ENCODE measurements around the gene TCHP.

Gene TCHP

DNA sequence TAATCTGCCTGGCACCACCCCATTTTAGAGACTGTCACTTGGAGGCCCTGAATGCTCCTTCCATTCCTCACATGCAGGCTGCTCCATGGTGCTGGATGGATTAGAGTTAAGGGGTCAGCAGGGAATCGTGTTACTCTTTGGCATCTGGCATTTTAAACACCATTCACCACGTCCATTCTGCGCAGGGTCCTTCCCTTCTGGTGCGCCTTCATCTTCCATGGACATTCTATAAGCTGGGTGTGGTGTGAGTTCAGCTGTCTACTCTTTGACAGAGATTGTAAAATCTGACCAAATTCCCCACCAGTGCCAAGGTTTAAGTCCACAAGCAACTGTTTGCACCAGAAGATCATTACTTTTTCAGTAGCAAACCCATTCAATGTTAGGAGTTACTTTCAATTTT, 48.3 kb downstream of the TCHP start:
- Histone ChIP-seq H2BK15ac (ENCODE audit: low read length) (no peak overlapping the region), H3K27me3 (ENCODE audit: control insufficient read depth in 3 of 3, insufficient read depth in 3 of 3, low read depth in 1 of 3, low read length in 3 of 3) (no peaks in the 10 kb centered on the region), H3K4ac (ENCODE audit: low read length) (no peak overlapping the region), H2BK5ac (ENCODE audit: low read length) (no peak overlapping the region), H3K27ac (replicated peaks; ENCODE audit: low read length) (no peak overlapping the region), H3K9ac (ENCODE audit: low read depth, low read length, poor library complexity) (no peak overlapping the region), H2AK5ac (ENCODE audit: low read depth, low read length) (no peak overlapping the region), H4K8ac (ENCODE audit: low read depth, low read length) (no peak overlapping the region), H3K4me2 (ENCODE audit: insufficient read depth, low read length, poor library complexity, severe bottlenecking) (no peak overlapping the region), H4K91ac (ENCODE audit: low read depth, low read length, poor library complexity) (no peak overlapping the region), H3K4me3 (ENCODE audit: low read length in 2 of 2) (no peak overlapping the region), H2AFZ (ENCODE audit: low read length) (no peak overlapping the region), H3K79me1 (ENCODE audit: low read depth, low read length) (no peaks in the 10 kb centered on the region), H3K9me3 (replicated peaks in 1 of 2; ENCODE audit: control insufficient read depth in 2 of 2, insufficient read depth in 1 of 2, low read depth in 1 of 2, low read length in 2 of 2) (no peaks in the 10 kb centered on the region), H3K36me3 (replicated peaks in 1 of 2; ENCODE audit: control insufficient read depth in 2 of 2, insufficient read depth in 2 of 2, low read length in 2 of 2) (peaks cover 11 to 57% of the 10 kb centered on the region in 2 donors), H3K23ac (ENCODE audit: low read depth, low read length, poor library complexity) (no peak overlapping the region), H3K14ac (ENCODE audit: low read length) (no peak overlapping the region), H3K4me1 (ENCODE audit: control insufficient read depth in 2 of 2, insufficient read depth in 1 of 2, low read depth in 1 of 2, low read length in 2 of 2) (peaks cover 23 to 62% of the 10 kb centered on the region in 2 donors), H3K18ac (ENCODE audit: low read length) (no peak overlapping the region), H2BK120ac (ENCODE audit: low read depth, low read length) (no peak overlapping the region), H2BK12ac (ENCODE audit: low read length) (no peak overlapping the region)
- no CpG with 5 or more reads among the region's 4 CpGs for WGBS, 2 donors (ENCODE audit: extremely low coverage in 2 of 2, insufficient read length in 2 of 2, insufficient replicate concordance in 1 of 2)
- no peak for DNase-seq (ENCODE audit: low spot score)

- Histone ChIP-seq H3K18ac (ENCODE audit: low read length) (no peak overlapping the region), H2BK5ac (ENCODE audit: low read length) (no peak overlapping the region), H3K79me1 (ENCODE audit: low read depth, low read length) (no peaks in the 10 kb centered on the region), H3K23ac (ENCODE audit: low read depth, low read length, poor library complexity) (no peak overlapping the region), H3K27ac (replicated peaks; ENCODE audit: low read length) (no peak overlapping the region), H3K4me2 (ENCODE audit: insufficient read depth, low read length, poor library complexity, severe bottlenecking) (no peak overlapping the region), H3K14ac (ENCODE audit: low read length) (no peak overlapping the region), H2AK5ac (ENCODE audit: low read depth, low read length) (no peak overlapping the region), H3K4me3 (ENCODE audit: low read length in 2 of 2) (no peak overlapping the region), H4K8ac (ENCODE audit: low read depth, low read length) (no peak overlapping the region), H2BK120ac (ENCODE audit: low read depth, low read length) (no peak overlapping the region), H2BK12ac (ENCODE audit: low read length) (no peak overlapping the region), H3K4ac (ENCODE audit: low read length) (no peak overlapping the region), H3K36me3 (replicated peaks in 1 of 2; ENCODE audit: control insufficient read depth in 2 of 2, insufficient read depth in 2 of 2, low read length in 2 of 2) (peaks cover 11 to 62% of the 10 kb centered on the region in 2 donors), H3K4me1 (ENCODE audit: control insufficient read depth in 2 of 2, insufficient read depth in 1 of 2, low read depth in 1 of 2, low read length in 2 of 2) (peaks cover 23 to 62% of the 10 kb centered on the region in 2 donors), H2AFZ (ENCODE audit: low read length) (no peak overlapping the region), H3K9ac (ENCODE audit: low read depth, low read length, poor library complexity) (no peak overlapping the region), H4K91ac (ENCODE audit: low read depth, low read length, poor library complexity) (no peak overlapping the region), H2BK15ac (ENCODE audit: low read length) (no peak overlapping the region), H3K27me3 (ENCODE audit: control insufficient read depth in 3 of 3, insufficient read depth in 3 of 3, low read depth in 1 of 3, low read length in 3 of 3) (no peaks in the 10 kb centered on the region), H3K9me3 (replicated peaks in 1 of 2; ENCODE audit: control insufficient read depth in 2 of 2, insufficient read depth in 1 of 2, low read depth in 1 of 2, low read length in 2 of 2) (no peaks in the 10 kb centered on the region)
- WGBS, 2 donors (ENCODE audit: extremely low coverage in 2 of 2, insufficient read length in 2 of 2, insufficient replicate concordance in 1 of 2) = no CpG with 5 or more reads among the region's 1 CpG
- DNase-seq (ENCODE audit: low spot score) = no peak
These were observed 49.0 kb downstream of the TCHP start for GRCh38 chr12:109949089-109949488.

- H3K4ac ChIP-seq (ENCODE audit: low read length) = no peak overlapping the region
- H3K27me3 ChIP-seq (ENCODE audit: control insufficient read depth in 3 of 3, insufficient read depth in 3 of 3, low read depth in 1 of 3, low read length in 3 of 3) = no peaks in the 10 kb centered on the region
- no peak overlapping the region for H4K8ac ChIP-seq (ENCODE audit: low read depth, low read length)
- H2BK5ac ChIP-seq (ENCODE audit: low read length) = no peak overlapping the region
- no peak overlapping the region for H4K91ac ChIP-seq (ENCODE audit: low read depth, low read length, poor library complexity)
- DNase-seq (ENCODE audit: low spot score) = no peak
- no peak overlapping the region for H3K27ac ChIP-seq (replicated peaks; ENCODE audit: low read length)
- H3K36me3 ChIP-seq (replicated peaks in 1 of 2; ENCODE audit: control insufficient read depth in 2 of 2, insufficient read depth in 2 of 2, low read length in 2 of 2) = peaks cover 11 to 62% of the 10 kb centered on the region in 2 donors
- peaks cover 18 to 51% of the 10 kb centered on the region in 2 donors for H3K4me1 ChIP-seq (ENCODE audit: control insufficient read depth in 2 of 2, insufficient read depth in 1 of 2, low read depth in 1 of 2, low read length in 2 of 2)
- H3K23ac ChIP-seq (ENCODE audit: low read depth, low read length, poor library complexity) = no peak overlapping the region
- no peak overlapping the region for H2BK12ac ChIP-seq (ENCODE audit: low read length)
- no peak overlapping the region for H2BK120ac ChIP-seq (ENCODE audit: low read depth, low read length)
- no peak overlapping the region for H2AFZ ChIP-seq (ENCODE audit: low read length)
- H3K9ac ChIP-seq (ENCODE audit: low read depth, low read length, poor library complexity) = no peak overlapping the region
- H2AK5ac ChIP-seq (ENCODE audit: low read depth, low read length) = no peak overlapping the region
- H3K18ac ChIP-seq (ENCODE audit: low read length) = no peak overlapping the region
- no peak overlapping the region for H2BK15ac ChIP-seq (ENCODE audit: low read length)
- H3K4me3 ChIP-seq (ENCODE audit: low read length in 2 of 2) = no peak overlapping the region
- no peak overlapping the region for H3K14ac ChIP-seq (ENCODE audit: low read length)
- H3K79me1 ChIP-seq (ENCODE audit: low read depth, low read length) = no peaks in the 10 kb centered on the region
- H3K9me3 ChIP-seq (replicated peaks in 1 of 2; ENCODE audit: control insufficient read depth in 2 of 2, insufficient read depth in 1 of 2, low read depth in 1 of 2, low read length in 2 of 2) = no peaks in the 10 kb centered on the region
- no peak overlapping the region for H3K4me2 ChIP-seq (ENCODE audit: insufficient read depth, low read length, poor library complexity, severe bottlenecking)
These were observed 50.6 kb downstream of the TCHP start for GRCh38 chr12:109950625-109951024.

DNA sequence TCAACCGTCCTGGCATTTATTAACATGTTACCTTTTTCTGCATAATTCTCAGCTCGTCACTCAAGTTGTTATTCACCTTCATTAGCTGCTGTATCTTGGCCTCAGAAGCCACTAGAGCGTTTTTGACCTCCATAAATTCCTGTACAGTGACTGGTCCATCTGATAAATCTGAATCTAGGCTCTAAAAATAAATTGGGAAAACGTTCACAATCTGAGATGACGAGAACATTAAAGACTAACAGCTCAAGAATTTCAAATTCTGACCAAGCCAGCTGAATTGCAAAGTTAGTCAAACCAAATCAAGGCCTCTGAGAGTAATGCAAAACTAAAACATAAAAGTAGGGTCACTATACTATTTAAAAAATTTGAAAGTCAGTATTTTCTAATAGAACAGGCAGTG, 51.1 kb downstream of the TCHP start:
- no peak overlapping the region for H2BK120ac ChIP-seq (ENCODE audit: low read depth, low read length)
- no CpG with 5 or more reads among the region's 5 CpGs for WGBS, 2 donors (ENCODE audit: extremely low coverage in 2 of 2, insufficient read length in 2 of 2, insufficient replicate concordance in 1 of 2)
- H4K8ac ChIP-seq (ENCODE audit: low read depth, low read length) = no peak overlapping the region
- H3K18ac ChIP-seq (ENCODE audit: low read length) = no peak overlapping the region
- no peak overlapping the region for H3K4me2 ChIP-seq (ENCODE audit: insufficient read depth, low read length, poor library complexity, severe bottlenecking)
- no peak overlapping the region for H3K4me3 ChIP-seq (ENCODE audit: low read length in 2 of 2)
- H2BK12ac ChIP-seq (ENCODE audit: low read length) = no peak overlapping the region
- no peak overlapping the region for H3K23ac ChIP-seq (ENCODE audit: low read depth, low read length, poor library complexity)
- no peak overlapping the region for H2AK5ac ChIP-seq (ENCODE audit: low read depth, low read length)
- no peaks in the 10 kb centered on the region for H3K79me1 ChIP-seq (ENCODE audit: low read depth, low read length)
- peaks cover 13 to 64% of the 10 kb centered on the region in 2 donors for H3K36me3 ChIP-seq (replicated peaks in 1 of 2; ENCODE audit: control insufficient read depth in 2 of 2, insufficient read depth in 2 of 2, low read length in 2 of 2)
- H4K91ac ChIP-seq (ENCODE audit: low read depth, low read length, poor library complexity) = no peak overlapping the region
- no peaks in the 10 kb centered on the region for H3K9me3 ChIP-seq (replicated peaks in 1 of 2; ENCODE audit: control insufficient read depth in 2 of 2, insufficient read depth in 1 of 2, low read depth in 1 of 2, low read length in 2 of 2)
- no peak overlapping the region for H3K27ac ChIP-seq (replicated peaks; ENCODE audit: low read length)
- no peak for DNase-seq (ENCODE audit: low spot score)
- no peak overlapping the region for H2BK5ac ChIP-seq (ENCODE audit: low read length)
- no peaks in the 10 kb centered on the region for H3K27me3 ChIP-seq (ENCODE audit: control insufficient read depth in 3 of 3, insufficient read depth in 3 of 3, low read depth in 1 of 3, low read length in 3 of 3)
- H3K9ac ChIP-seq (ENCODE audit: low read depth, low read length, poor library complexity) = no peak overlapping the region
- no peak overlapping the region for H2AFZ ChIP-seq (ENCODE audit: low read length)
- peaks cover 18 to 49% of the 10 kb centered on the region in 2 donors for H3K4me1 ChIP-seq (ENCODE audit: control insufficient read depth in 2 of 2, insufficient read depth in 1 of 2, low read depth in 1 of 2, low read length in 2 of 2)
- H3K4ac ChIP-seq (ENCODE audit: low read length) = no peak overlapping the region
- no peak overlapping the region for H3K14ac ChIP-seq (ENCODE audit: low read length)
- no peak overlapping the region for H2BK15ac ChIP-seq (ENCODE audit: low read length)
